Body of pancreas (tissue), 4 donors: Measurements from ENCODE around the gene TENM4.

ENCODE experiments used
- CTCF ChIP-seq, 7 experiments: fragments of 450-650 bp in 4 of 7; fragments of 200-600 bp in 3 of 7; sonication (generic) in 3 of 7; IDR thresholded peaks; one replicate each; pipeline ENCODE4 v1.5.1; 2016 to 2019; ENCODE audit warnings: antibody characterized with exemption in 7 of 7
- POLR2A ChIP-seq, 3 donors: fragments of 450-650 bp; IDR thresholded peaks; one replicate each; pipeline ENCODE4 v1.6.1; 2016; ENCODE audit warnings: antibody characterized with exemption in 3 of 3, mild to moderate bottlenecking in 2 of 3

- no peak for TF ChIP-seq POLR2A (IDR thresholded peaks at IDR 0.05)
- TF ChIP-seq CTCF (IDR thresholded peaks at IDR 0.05), result no peak
Measured at GRCh38 chr11:78800096-78800690, 640.6 kb downstream of the TENM4 start.
